ENCODE measurements around the gene EAF1. TPM values are rescaled to one million over a fixed set of nuclear protein-coding genes. Genes with fewer than 3 reads are reported as not detected.

EAF1 gene
- total and polyA plus RNA-seq, 2 donors (not counting 1 experiment from before 2014, with no cell fraction given), result 8.3 to 19.8 TPM

- no peaks in the 10 kb centered on the region for H3K36me3 ChIP-seq (replicated peaks in 1 of 2; ENCODE audit: control extremely low read depth in 1 of 2, control insufficient read depth in 1 of 2, extremely low read depth in 1 of 2, insufficient read depth in 2 of 2, low read length in 1 of 2)
- CTCF ChIA-PET, result no interaction called here
- H3K4me2 ChIP-seq (replicated peaks; ENCODE audit: low read depth, low read length, poor library complexity, severe bottlenecking), result no peak overlapping the region
- H3K4me1 ChIP-seq (ENCODE audit: control insufficient read depth in 2 of 2, insufficient read depth in 2 of 2, low read length in 2 of 2), result no peaks in the 10 kb centered on the region
- no peak overlapping the region for H2AFZ ChIP-seq (ENCODE audit: insufficient read depth, low read depth, low read length, poor library complexity, severe bottlenecking)
- no peaks in the 10 kb centered on the region for H3K4me1 Mint-ChIP-seq
- H3K79me2 ChIP-seq (ENCODE audit: control insufficient read depth, insufficient read depth, low read length), result no peaks in the 10 kb centered on the region
- WGBS (ENCODE audit: insufficient coverage), result 77% methylated on average over 3 of the region's 5 CpGs
- no peaks in the 10 kb centered on the region for H3K9me3 ChIP-seq (ENCODE audit: control extremely low read depth in 1 of 3, control insufficient read depth in 2 of 3, insufficient read depth in 1 of 3, low read length in 2 of 3)
- DNase-seq (no peak), ATAC-seq (ENCODE audit: low read depth) (no peak)
- no peak overlapping the region for H3K27ac ChIP-seq (ENCODE audit: low read length in 2 of 2)
- no peaks in the 10 kb centered on the region for H4K20me1 ChIP-seq (ENCODE audit: control insufficient read depth, insufficient read depth, low read length, poor library complexity, severe bottlenecking)
- intact Hi-C loops (cut with micrococcal nuclease), result no loop called here
- POLR2A ChIA-PET, result no interaction called here
- no peak overlapping the region for H3K4me3 ChIP-seq (ENCODE audit: control extremely low read depth in 1 of 5, extremely low read depth in 1 of 5, insufficient read depth in 1 of 5, low read depth in 2 of 5, low read length in 4 of 5)
- no peaks in the 10 kb centered on the region for H3K27me3 Mint-ChIP-seq
- no peaks in the 10 kb centered on the region for H3K27me3 ChIP-seq (replicated peaks in 1 of 4; ENCODE audit: control extremely low read depth in 1 of 4, control insufficient read depth in 3 of 4, insufficient read depth in 4 of 4, low read length in 3 of 4)
- no peak overlapping the region for H3K27ac Mint-ChIP-seq
- H3K9me3 Mint-ChIP-seq (ENCODE audit: insufficient read depth), result no peaks in the 10 kb centered on the region
- H3K9ac ChIP-seq (ENCODE audit: low read length), result no peak overlapping the region
- H3K4me3 Mint-ChIP-seq, result no peak overlapping the region
- TF ChIP-seq CTCF (IDR thresholded peaks at IDR 0.05), result no peak
- no peak for TF ChIP-seq EZH2 (IDR thresholded peaks at IDR 0.05; ENCODE audit: borderline replicate concordance, insufficient read depth, low read depth, low read length, poor library complexity, severe bottlenecking)
Measured at GRCh38 chr3:15475161-15475560, 47.8 kb downstream of the EAF1 start.

GRCh38 chr3:15476378-15476777, 49.0 kb downstream of the EAF1 start:
- Histone ChIP-seq H2AFZ (ENCODE audit: insufficient read depth, low read depth, low read length, poor library complexity, severe bottlenecking) (no peak overlapping the region), H4K20me1 (ENCODE audit: control insufficient read depth, insufficient read depth, low read length, poor library complexity, severe bottlenecking) (no peaks in the 10 kb centered on the region), H3K27ac (ENCODE audit: low read length in 2 of 2) (no peak overlapping the region), H3K79me2 (ENCODE audit: control insufficient read depth, insufficient read depth, low read length) (no peaks in the 10 kb centered on the region), H3K9ac (ENCODE audit: low read length) (no peak overlapping the region), H3K4me2 (replicated peaks; ENCODE audit: low read depth, low read length, poor library complexity, severe bottlenecking) (no peak overlapping the region), H3K9me3 (ENCODE audit: control extremely low read depth in 1 of 3, control insufficient read depth in 2 of 3, insufficient read depth in 1 of 3, low read length in 2 of 3) (no peaks in the 10 kb centered on the region), H3K36me3 (replicated peaks in 1 of 2; ENCODE audit: control extremely low read depth in 1 of 2, control insufficient read depth in 1 of 2, extremely low read depth in 1 of 2, insufficient read depth in 2 of 2, low read length in 1 of 2) (no peaks in the 10 kb centered on the region), H3K27me3 (replicated peaks in 1 of 4; ENCODE audit: control extremely low read depth in 1 of 4, control insufficient read depth in 3 of 4, insufficient read depth in 4 of 4, low read length in 3 of 4) (no peaks in the 10 kb centered on the region), H3K4me3 (ENCODE audit: control extremely low read depth in 1 of 5, extremely low read depth in 1 of 5, insufficient read depth in 1 of 5, low read depth in 2 of 5, low read length in 4 of 5) (no peak overlapping the region), H3K4me1 (ENCODE audit: control insufficient read depth in 2 of 2, insufficient read depth in 2 of 2, low read length in 2 of 2) (no peaks in the 10 kb centered on the region)
- no peak for TF ChIP-seq CTCF (IDR thresholded peaks at IDR 0.05)
- no peak for TF ChIP-seq EZH2 (IDR thresholded peaks at IDR 0.05; ENCODE audit: borderline replicate concordance, insufficient read depth, low read depth, low read length, poor library complexity, severe bottlenecking)
- Mint-ChIP-seq H3K27me3 (no peaks in the 10 kb centered on the region), H3K4me1 (no peaks in the 10 kb centered on the region), H3K4me3 (no peak overlapping the region), H3K27ac (no peak overlapping the region), H3K9me3 (ENCODE audit: insufficient read depth) (no peaks in the 10 kb centered on the region)
- POLR2A ChIA-PET, result no interaction called here
- ATAC-seq (ENCODE audit: low read depth) (no peak), DNase-seq (no peak)
- WGBS (ENCODE audit: insufficient coverage), result 87% methylated on average over 3 of the region's 3 CpGs
- CTCF ChIA-PET, result no interaction called here
- intact Hi-C loops (cut with micrococcal nuclease), result no loop called here

Measured in B cell (primary cell).